ENCODE data around the gene TMEM63C.

GRCh38 chr14:77228056-77228455 lies 46.5 kb downstream of the TMEM63C start:
- TF ChIP-seq CTCF (IDR thresholded peaks at IDR 0.05; ENCODE audit: insufficient read depth, low read length, poor library complexity, severe bottlenecking), result no peak
- no peak for TF ChIP-seq EZH2phosphoT487 (conservative IDR thresholded peaks at IDR 0.05; ENCODE audit: low read length)
